Measurements from ENCODE around the gene TRPV6. TPM values are rescaled to one million over a fixed set of nuclear protein-coding genes. Genes with fewer than 3 reads are reported as not detected.

Gene TRPV6
- polyA plus RNA-seq, 6 donors from 2014 or later, result 0.19 TPM; not detected in 5

DNA sequence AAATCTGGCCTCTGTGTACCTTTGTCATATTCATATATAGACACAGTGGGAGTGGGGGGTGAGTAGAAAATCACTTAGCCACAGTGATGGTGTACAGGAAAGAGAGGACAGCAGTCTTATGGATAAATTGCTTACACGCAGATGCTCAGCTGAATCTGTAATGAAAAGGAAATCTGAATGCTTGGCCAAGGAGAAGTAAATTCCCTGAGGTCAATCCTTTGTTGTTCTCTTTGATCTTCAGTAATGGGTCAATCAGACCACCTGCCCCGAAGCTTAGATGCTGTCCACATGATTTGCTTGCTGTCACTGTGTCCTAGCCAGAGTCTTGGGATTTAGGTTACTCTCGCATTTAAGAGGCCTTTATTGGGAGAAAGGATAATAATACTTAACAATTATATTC lies 49.1 kb downstream of the TRPV6 start:
- Mint-ChIP-seq H3K36me3 (no peaks in the 10 kb centered on the region), H3K9me3 (no peaks in the 10 kb centered on the region), H3K4me1 (peaks cover 20 to 33% (median 21%) of the 10 kb centered on the region in 3 donors), H3K27me3 (no peaks in the 10 kb centered on the region), H3K27ac (peak overlapping the region in 1 of 6 donors; percentile 64), H3K4me3 (no peak overlapping the region)
- ATAC-seq (ENCODE audit: low read depth in 2 of 2) (no peak), DNase-seq (no peak)

DNA sequence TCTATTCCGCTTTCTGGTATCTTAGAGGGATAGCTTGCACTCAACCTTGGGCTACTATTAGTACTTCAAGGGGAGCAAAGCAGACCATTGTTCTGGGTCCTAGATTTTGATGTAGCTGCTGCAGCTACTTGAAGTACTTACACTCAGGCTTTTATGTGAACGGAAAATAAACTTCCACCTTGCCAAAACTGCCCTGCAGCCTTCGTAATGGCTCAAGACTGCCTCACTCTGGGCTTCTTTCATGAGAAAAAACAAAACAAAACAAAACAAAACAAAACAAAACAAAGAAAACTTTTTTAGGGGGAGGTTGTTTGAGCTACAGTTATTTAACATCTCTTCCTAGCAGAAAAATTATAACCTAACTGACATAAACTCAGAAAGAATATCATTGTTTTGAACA lies 50.1 kb downstream of the TRPV6 start:
- peak overlapping the region in 3 of 6 donors; percentile 27 to 64 (median 30) for H3K27ac Mint-ChIP-seq
- ATAC-seq (ENCODE audit: low read depth in 2 of 2) (no peak), DNase-seq (no peak)
- no peaks in the 10 kb centered on the region for H3K27me3 Mint-ChIP-seq
- peaks cover 20 to 33% (median 28%) of the 10 kb centered on the region in 3 donors for H3K4me1 Mint-ChIP-seq
- no peaks in the 10 kb centered on the region for H3K36me3 Mint-ChIP-seq
- peak overlapping the region in 1 of 8 donors; percentile 16 for H3K4me3 Mint-ChIP-seq
- H3K9me3 Mint-ChIP-seq, result no peaks in the 10 kb centered on the region

- H3K4me3 Mint-ChIP-seq, result peak overlapping the region in 1 of 8 donors; percentile 0
- DNase-seq (no peak), ATAC-seq (ENCODE audit: low read depth in 2 of 2) (no peak)
- peak overlapping the region in 3 of 6 donors; percentile 20 to 74 (median 21) for H3K27ac Mint-ChIP-seq
- H3K4me1 Mint-ChIP-seq, result peaks cover 20 to 33% (median 28%) of the 10 kb centered on the region in 3 donors
- H3K27me3 Mint-ChIP-seq, result no peaks in the 10 kb centered on the region
- no peaks in the 10 kb centered on the region for H3K9me3 Mint-ChIP-seq
- no peaks in the 10 kb centered on the region for H3K36me3 Mint-ChIP-seq
These were observed 52.1 kb downstream of the TRPV6 start for GRCh38 chr7:142833174-142834048.

GRCh38 chr7:142832417-142832816 lies 53.1 kb downstream of the TRPV6 start:
- no peaks in the 10 kb centered on the region for H3K9me3 Mint-ChIP-seq
- no peak for ATAC-seq (ENCODE audit: low read depth in 2 of 2)
- no peak overlapping the region for H3K4me3 Mint-ChIP-seq
- peak overlapping the region in 1 of 6 donors; percentile 13 for H3K27ac Mint-ChIP-seq
- no peaks in the 10 kb centered on the region for H3K36me3 Mint-ChIP-seq
- H3K27me3 Mint-ChIP-seq, result no peaks in the 10 kb centered on the region
- DNase-seq, result no peak
- peaks cover 20 to 33% (median 28%) of the 10 kb centered on the region in 3 donors for H3K4me1 Mint-ChIP-seq

GRCh38 chr7:142827951-142828500 lies 57.5 kb downstream of the TRPV6 start:
- peaks cover 0 to 14% (median 6%) of the 10 kb centered on the region in 7 donors for H3K9me3 Mint-ChIP-seq
- peak overlapping the region in 1 of 6 donors; percentile 55 for H3K27ac Mint-ChIP-seq
- H3K4me3 Mint-ChIP-seq, result no peak overlapping the region
- H3K4me1 Mint-ChIP-seq, result peaks cover 4 to 13% (median 5%) of the 10 kb centered on the region in 3 donors
- DNase-seq (no peak), ATAC-seq (ENCODE audit: low read depth in 2 of 2) (no peak)
- peaks cover 5 to 7% of the 10 kb centered on the region in 2 donors for H3K36me3 Mint-ChIP-seq
- no peaks in the 10 kb centered on the region for H3K27me3 Mint-ChIP-seq

GRCh38 chr7:142822714-142823113 lies 62.8 kb downstream of the TRPV6 start:
- no peak overlapping the region for H3K4me3 Mint-ChIP-seq
- peaks cover 5 to 32% (median 17%) of the 10 kb centered on the region in 7 donors for H3K9me3 Mint-ChIP-seq
- ATAC-seq (ENCODE audit: low read depth in 2 of 2) (no peak), DNase-seq (no peak)
- peaks cover 15 to 37% of the 10 kb centered on the region in 2 donors for H3K36me3 Mint-ChIP-seq
- H3K27me3 Mint-ChIP-seq, result no peaks in the 10 kb centered on the region
- no peak overlapping the region for H3K27ac Mint-ChIP-seq
- H3K4me1 Mint-ChIP-seq, result peaks cover 0 to 6% (median 0%) of the 10 kb centered on the region in 3 donors

Other genes with a start within 250 kb of the TRPV6 start
- under 1 TPM in 2 of 6 donors, not detected in 4; 0.41 to 0.55 TPM for gene PRSS1, start 136.3 kb downstream of the TRPV6 start, polyA plus RNA-seq (ENCODE audit: low read depth in 6 of 6)
- under 1 TPM in 1 of 6 donors, not detected in 5; 0.41 TPM for gene PRSS2, start 114.8 kb downstream of the TRPV6 start, polyA plus RNA-seq (ENCODE audit: low read depth in 6 of 6)
- 10 to 100 TPM in 5 of 6 donors, 1 to 10 TPM in 1; 10.0 to 32.4 (median 19.0) TPM for gene EPHB6, start 30.7 kb downstream of the TRPV6 start, polyA plus RNA-seq (ENCODE audit: low read depth in 6 of 6)
- gene TRPV5, start 48.0 kb upstream of the TRPV6 start, polyA plus RNA-seq (ENCODE audit: low read depth in 6 of 6), result not detected
- gene LLCFC1, start 53.7 kb upstream of the TRPV6 start, polyA plus RNA-seq (ENCODE audit: low read depth in 6 of 6), result not detected
- gene KEL, start 76.6 kb upstream of the TRPV6 start, polyA plus RNA-seq (ENCODE audit: low read depth in 6 of 6), result under 1 TPM in 1 of 6 donors, not detected in 5; 0.44 TPM
- not detected for gene OR9A2, start 141.4 kb upstream of the TRPV6 start, polyA plus RNA-seq (ENCODE audit: low read depth in 6 of 6)
- not detected for gene OR6V1, start 166.6 kb upstream of the TRPV6 start, polyA plus RNA-seq (ENCODE audit: low read depth in 6 of 6)
- not detected for gene PIP, start 246.3 kb upstream of the TRPV6 start, polyA plus RNA-seq (ENCODE audit: low read depth in 6 of 6)